ENCODE data around the gene NFE2L2. TPM values are rescaled to one million over a fixed set of nuclear protein-coding genes. Genes with fewer than 3 reads are reported as not detected.

Gene NFE2L2
- total and polyA plus RNA-seq, 2 experiments from 2014 or later: 77.4 to 123 TPM

- Histone ChIP-seq H3K27me3 (replicated peaks; ENCODE audit: insufficient read depth) (no peaks in the 10 kb centered on the region), H3K9me2 (ENCODE audit: insufficient read depth) (no peaks in the 10 kb centered on the region), H3K4me3 (peak overlapping the region; percentile 94), H3K4me1 (ENCODE audit: insufficient read depth) (peaks cover 25% of the 10 kb centered on the region), H3K27ac (peak overlapping the region; percentile 99), H4K20me1 (ENCODE audit: insufficient read depth) (no peaks in the 10 kb centered on the region; the same call in 1 of the 2 replicates), H3K36me3 (ENCODE audit: low read depth) (no peaks in the 10 kb centered on the region), H3K9me3 (ENCODE audit: low read depth) (no peaks in the 10 kb centered on the region), H3F3A (ENCODE audit: insufficient read depth) (peaks cover 40% of the 10 kb centered on the region), H3K9ac (peak overlapping the region; percentile 97), H3K4me2 (ENCODE audit: unreplicated experiment) (peak overlapping the region; percentile 88), H3K79me2 (ENCODE audit: insufficient read depth) (peaks cover 22% of the 10 kb centered on the region), H2AFZ (peak overlapping the region; percentile 86)
- DNase-seq: peak; percentile 42
- TF ChIP-seq EZH2phosphoT487 (IDR thresholded peaks at IDR 0.05; ENCODE audit: insufficient read depth, low read depth): no peak
- TF ChIP-seq EZH2 (IDR thresholded peaks at IDR 0.05; ENCODE audit: insufficient read depth, poor library complexity, severe bottlenecking): no peak
- 29% methylated on average over 4 of the region's 4 CpGs for WGBS, 2 experiments (ENCODE audit: low coverage in 1 of 2, low lambda C conversion rate in 2 of 2, missing lambda C conversion rate in 2 of 2)
- in situ Hi-C loops (cut with MboI): no loop called here
These were observed 1.6 kb upstream of the NFE2L2 start for GRCh38 chr2:177265824-177266817.

- WGBS, 2 experiments (ENCODE audit: low coverage in 1 of 2, low lambda C conversion rate in 2 of 2, missing lambda C conversion rate in 2 of 2): 1% methylated on average over 18 to 44 of the region's 61 CpGs
- peaks cover 41% of the 10 kb centered on the region for H3F3A ChIP-seq (ENCODE audit: insufficient read depth)
These were observed 276 bp downstream of the NFE2L2 start for GRCh38 chr2:177264209-177264692.

GRCh38 chr2:177263451-177264208 lies 897 bp downstream of the NFE2L2 start:
- H3K4me2 ChIP-seq (ENCODE audit: unreplicated experiment): peak overlapping the region; percentile 88

More at GRCh38 chr2:177264209-177264692, 276 bp downstream of the NFE2L2 start:
- H3K9me2 ChIP-seq (ENCODE audit: insufficient read depth): no peaks in the 10 kb centered on the region
- no peaks in the 10 kb centered on the region for H3K36me3 ChIP-seq (ENCODE audit: low read depth)
- DNase-seq: peak; percentile 78
- peak overlapping the region; percentile 88 for H3K4me2 ChIP-seq (ENCODE audit: unreplicated experiment)
- peak overlapping the region; percentile 99 for H3K27ac ChIP-seq
- TF ChIP-seq EZH2phosphoT487 (IDR thresholded peaks at IDR 0.05; ENCODE audit: insufficient read depth, low read depth) (no peak), EZH2 (IDR thresholded peaks at IDR 0.05; ENCODE audit: insufficient read depth, poor library complexity, severe bottlenecking) (no peak)
- peaks cover 41% of the 10 kb centered on the region for H3K79me2 ChIP-seq (ENCODE audit: insufficient read depth)
- peak overlapping the region; percentile 94 for H3K4me3 ChIP-seq
- no peaks in the 10 kb centered on the region; the same call in 1 of the 2 replicates for H4K20me1 ChIP-seq (ENCODE audit: insufficient read depth)
- no peaks in the 10 kb centered on the region for H3K9me3 ChIP-seq (ENCODE audit: low read depth)
- H3K9ac ChIP-seq: peak overlapping the region; percentile 97
- in situ Hi-C loops (cut with MboI): no loop called here
- no peaks in the 10 kb centered on the region for H3K27me3 ChIP-seq (replicated peaks; ENCODE audit: insufficient read depth)
- H2AFZ ChIP-seq: peak overlapping the region; percentile 25; the same call in 1 of the 2 replicates
- H3K4me1 ChIP-seq (ENCODE audit: insufficient read depth): peaks cover 38% of the 10 kb centered on the region

More at GRCh38 chr2:177263451-177264208, 897 bp downstream of the NFE2L2 start:
- H3K27me3 ChIP-seq (replicated peaks; ENCODE audit: insufficient read depth): no peaks in the 10 kb centered on the region
- in situ Hi-C loops (cut with MboI): no loop called here
- H3K79me2 ChIP-seq (ENCODE audit: insufficient read depth): peaks cover 47% of the 10 kb centered on the region
- H3K4me1 ChIP-seq (ENCODE audit: insufficient read depth): peaks cover 38% of the 10 kb centered on the region
- H3K27ac ChIP-seq: peak overlapping the region; percentile 99
- H4K20me1 ChIP-seq (ENCODE audit: insufficient read depth): no peaks in the 10 kb centered on the region; the same call in 1 of the 2 replicates
- no peaks in the 10 kb centered on the region for H3K9me3 ChIP-seq (ENCODE audit: low read depth)
- peak overlapping the region; percentile 97 for H3K9ac ChIP-seq
- no peak for TF ChIP-seq EZH2phosphoT487 (IDR thresholded peaks at IDR 0.05; ENCODE audit: insufficient read depth, low read depth)
- TF ChIP-seq EZH2 (IDR thresholded peaks at IDR 0.05; ENCODE audit: insufficient read depth, poor library complexity, severe bottlenecking): no peak
- DNase-seq: peak; percentile 99
- 1 to 2% methylated on average over 57 to 68 of the region's 81 CpGs for WGBS, 2 experiments (ENCODE audit: low coverage in 1 of 2, low lambda C conversion rate in 2 of 2, missing lambda C conversion rate in 2 of 2)
- peaks cover 41% of the 10 kb centered on the region for H3F3A ChIP-seq (ENCODE audit: insufficient read depth)
- H3K4me3 ChIP-seq: peak overlapping the region; percentile 94
- no peaks in the 10 kb centered on the region for H3K36me3 ChIP-seq (ENCODE audit: low read depth)
- H2AFZ ChIP-seq: peak overlapping the region; percentile 25; the same call in 1 of the 2 replicates
- no peaks in the 10 kb centered on the region for H3K9me2 ChIP-seq (ENCODE audit: insufficient read depth)
